HG03520 (cell line): ENCODE results near the gene LDAF1.
"Not testable (repeated sequence)": the region's sequence is repeated elsewhere in the genome, so short reads cannot be mapped to it uniquely, and the experiment has no call there.

ENCODE experiments used
- ATAC-seq: cut with Tn5 transposase; IDR thresholded peaks from one replicate; pipeline ENCODE4 v1.9.1; 2021; ENCODE audit warnings: mild to moderate bottlenecking, moderate library complexity; ENCODE audit not compliant: unreplicated experiment

LDAF1 gene

GRCh38 chr16:21161211-21161610 is 2.7 kb downstream of the LDAF1 start:
- ATAC-seq, result no peak

- ATAC-seq, result no peak
These were observed 4.2 kb downstream of the LDAF1 start for GRCh38 chr16:21162661-21163151.

GRCh38 chr16:21163576-21163975 is 5.1 kb downstream of the LDAF1 start:
- no peak for ATAC-seq

GRCh38 chr16:21164521-21165168 is 6.2 kb downstream of the LDAF1 start:
- ATAC-seq, result no peak

- no peak for ATAC-seq
These were observed 8.1 kb downstream of the LDAF1 start for GRCh38 chr16:21166561-21166961.

DNA sequence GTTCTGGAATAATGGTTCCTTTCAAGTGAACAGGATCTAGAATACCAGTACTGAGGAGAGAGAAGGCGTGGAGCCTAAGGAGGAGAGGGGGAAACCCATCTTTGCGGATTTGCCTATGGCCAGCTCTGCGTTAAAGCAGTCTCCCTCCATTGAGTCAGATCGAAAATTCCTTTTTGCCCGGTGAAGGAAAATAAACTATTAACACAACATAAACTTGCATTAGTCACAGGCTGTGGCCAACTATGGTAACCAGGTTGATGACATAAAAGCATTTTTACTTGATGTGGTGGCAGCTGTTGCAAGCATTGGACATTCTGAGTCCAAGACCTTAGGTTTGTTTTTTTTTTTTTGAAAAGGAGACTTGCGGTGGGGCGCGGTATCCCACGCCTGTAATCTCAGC is 8.9 kb downstream of the LDAF1 start:
- ATAC-seq, result no peak

DNA sequence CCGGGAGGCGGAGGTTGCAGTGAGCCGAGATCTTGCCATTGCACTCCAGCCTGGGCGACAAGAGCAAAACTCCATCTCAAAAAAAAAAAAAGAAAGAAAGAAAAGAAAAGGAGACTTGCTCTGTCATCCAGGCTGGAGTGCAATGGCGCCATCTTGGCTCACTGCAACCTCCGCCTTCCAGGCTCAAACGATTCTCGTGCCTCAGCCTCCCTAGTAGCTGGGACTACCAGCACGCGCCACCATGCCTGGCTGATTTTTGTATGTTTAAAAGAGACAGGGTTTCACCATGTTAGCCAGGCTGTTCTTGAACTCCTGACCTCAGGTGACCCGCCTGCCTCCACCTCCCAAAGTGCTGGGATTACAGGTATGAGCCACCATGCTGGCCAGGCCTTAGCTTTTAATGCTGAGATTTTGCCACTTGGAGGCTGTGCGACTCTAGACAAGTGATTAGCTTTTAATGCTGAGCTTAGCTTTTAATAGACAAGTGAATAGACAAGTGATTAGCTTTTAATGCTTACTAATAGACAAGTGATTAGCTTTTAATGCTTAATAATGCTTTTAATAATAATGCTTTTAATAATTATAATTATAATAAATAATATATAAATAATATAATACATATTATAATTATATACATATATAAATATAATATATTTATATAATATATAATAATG is 9.6 kb downstream of the LDAF1 start:
- no peak for ATAC-seq

GRCh38 chr16:21169249-21169981 is 10.9 kb downstream of the LDAF1 start:
- ATAC-seq, result no peak

DNA sequence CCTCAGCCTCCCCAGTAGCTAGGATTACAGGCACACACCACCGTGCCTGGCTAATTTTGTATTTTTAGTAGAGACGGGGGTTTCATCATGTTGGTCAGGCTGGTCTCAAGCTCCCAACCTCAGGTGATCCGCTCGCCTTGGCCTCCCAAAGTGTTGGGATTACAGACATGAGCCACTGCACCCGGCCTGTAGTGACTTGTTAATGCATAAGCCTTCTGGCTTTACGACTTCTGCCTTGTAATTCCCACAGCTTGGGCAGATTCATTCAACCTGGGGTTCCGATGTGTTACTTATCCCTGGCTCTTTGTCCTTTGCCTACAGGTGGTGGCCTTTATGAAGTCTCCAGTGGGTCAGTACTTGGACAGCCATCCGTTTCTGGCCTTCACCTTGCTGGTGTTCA is 11.6 kb downstream of the LDAF1 start:
- not testable (repeated sequence) for ATAC-seq

- ATAC-seq, result no peak
These were observed 14.2 kb downstream of the LDAF1 start for GRCh38 chr16:21172650-21173049.

- no peak for ATAC-seq
These were observed 16.9 kb downstream of the LDAF1 start for GRCh38 chr16:21175397-21175796.

GRCh38 chr16:21179126-21179982 is 20.9 kb downstream of the LDAF1 start:
- no peak for ATAC-seq

DNA sequence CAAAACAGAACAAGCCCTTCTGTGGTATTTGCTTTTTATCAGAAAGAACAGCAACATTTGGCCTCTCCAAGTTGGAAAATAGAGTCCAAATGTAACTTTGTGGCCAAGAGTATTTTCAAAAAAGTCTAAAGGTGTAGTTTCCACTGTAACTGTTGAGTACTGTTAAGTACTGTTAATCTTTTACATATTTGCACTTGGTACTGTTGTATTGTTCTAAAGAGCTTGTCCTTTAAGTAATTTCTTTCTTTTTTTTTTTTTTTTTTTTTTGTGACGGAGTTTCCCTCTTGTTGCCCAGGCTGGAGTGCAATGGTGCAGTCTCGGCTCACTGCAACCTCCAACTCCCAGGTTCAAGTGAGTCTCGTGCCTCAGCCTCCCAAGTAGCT is 21.5 kb downstream of the LDAF1 start:
- ATAC-seq, result no peak

- no peak for ATAC-seq
These were observed 25.5 kb downstream of the LDAF1 start for GRCh38 chr16:21183995-21184394.

DNA sequence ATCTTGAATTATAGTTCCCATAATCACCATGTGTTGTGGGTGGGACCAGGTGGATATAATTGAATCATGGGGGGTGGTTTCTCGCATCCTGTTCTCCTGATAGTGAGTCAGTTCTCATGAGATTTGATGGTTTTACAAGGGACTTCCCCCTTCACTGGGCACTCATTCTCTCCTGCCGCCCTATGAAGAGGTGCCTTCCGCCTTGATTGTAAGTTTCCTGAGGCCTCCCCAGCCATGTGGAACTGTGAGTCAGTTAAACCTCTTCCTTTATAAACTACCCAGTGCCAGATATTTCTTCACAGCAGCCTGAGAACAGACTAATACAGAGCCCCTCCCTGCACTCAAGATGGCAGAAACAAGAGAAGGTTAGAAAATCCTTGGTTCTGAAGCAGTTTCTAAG is 26.4 kb downstream of the LDAF1 start:
- no peak for ATAC-seq

- ATAC-seq, result no peak
These were observed 27.3 kb downstream of the LDAF1 start for GRCh38 chr16:21185659-21186325.

GRCh38 chr16:21186326-21186691 is 27.8 kb downstream of the LDAF1 start:
- ATAC-seq, result no peak

- no peak for ATAC-seq
These were observed 30.8 kb downstream of the LDAF1 start for GRCh38 chr16:21189311-21189710.

DNA sequence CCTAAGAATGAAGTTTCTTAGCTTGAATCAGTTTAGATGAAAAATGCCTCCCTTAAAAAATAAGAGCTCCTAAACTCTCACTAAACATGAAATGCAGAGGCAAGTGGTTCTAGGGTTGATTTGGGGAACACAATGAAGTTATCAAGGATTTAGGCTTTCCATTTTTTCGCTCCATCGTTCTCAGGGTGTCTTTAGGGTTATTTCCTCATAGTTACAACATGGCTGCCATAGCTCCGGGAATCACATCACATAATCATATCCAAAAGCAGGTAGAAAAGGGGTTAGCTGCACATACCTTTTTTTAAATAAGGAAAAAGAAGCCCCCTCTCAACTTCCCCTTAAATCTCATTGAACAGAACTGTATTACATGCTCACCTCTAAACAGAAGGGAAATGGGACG is 31.5 kb downstream of the LDAF1 start:
- no peak for ATAC-seq

GRCh38 chr16:21190599-21190998 is 32.1 kb downstream of the LDAF1 start:
- ATAC-seq, result no peak

GRCh38 chr16:21192991-21193390 is 34.5 kb downstream of the LDAF1 start:
- no peak for ATAC-seq
